IPS-20b (cell line): Measurements from ENCODE around the gene PCSK7.
"Not testable (repeated sequence)": the region's sequence is repeated elsewhere in the genome, so short reads cannot be mapped to it uniquely, and the experiment has no call there.

ENCODE experiments used
- H3K27ac ChIP-seq: one replicate; pipeline ENCODE4 v1.5.1; 2013; ENCODE audit warnings: low read length
- H3K27me3 ChIP-seq: 2 replicates; pipeline ENCODE4 v1.6.1; 2013; ENCODE audit warnings: mild to moderate bottlenecking, low read length, inconsistent platforms; ENCODE audit not compliant: insufficient read depth
- H3K36me3 ChIP-seq: 2 replicates; pipeline ENCODE4 v1.6.1; 2013; ENCODE audit warnings: low read depth, mild to moderate bottlenecking, inconsistent platforms, low read length, moderate library complexity; ENCODE audit not compliant: insufficient read depth
- H3K4me1 ChIP-seq: 2 replicates; pipeline ENCODE4 v1.6.1; 2013; ENCODE audit warnings: mild to moderate bottlenecking, control low read depth, inconsistent platforms, low read length, moderate library complexity; ENCODE audit not compliant: insufficient read depth
- H3K4me3 ChIP-seq: 2 replicates; pipeline ENCODE4 v1.5.1; 2013; ENCODE audit warnings: mild to moderate bottlenecking, low read length, inconsistent platforms
- H3K9ac ChIP-seq: 2 replicates; pipeline ENCODE4 v1.6.1; 2013; ENCODE audit warnings: low read depth, mild to moderate bottlenecking, inconsistent platforms, low read length, moderate library complexity
- H3K9me3 ChIP-seq: 2 replicates; pipeline ENCODE4 v1.6.1; 2013; ENCODE audit warnings: mild to moderate bottlenecking, low read depth, low read length, inconsistent platforms; ENCODE audit not compliant: insufficient read depth

PCSK7 gene

DNA sequence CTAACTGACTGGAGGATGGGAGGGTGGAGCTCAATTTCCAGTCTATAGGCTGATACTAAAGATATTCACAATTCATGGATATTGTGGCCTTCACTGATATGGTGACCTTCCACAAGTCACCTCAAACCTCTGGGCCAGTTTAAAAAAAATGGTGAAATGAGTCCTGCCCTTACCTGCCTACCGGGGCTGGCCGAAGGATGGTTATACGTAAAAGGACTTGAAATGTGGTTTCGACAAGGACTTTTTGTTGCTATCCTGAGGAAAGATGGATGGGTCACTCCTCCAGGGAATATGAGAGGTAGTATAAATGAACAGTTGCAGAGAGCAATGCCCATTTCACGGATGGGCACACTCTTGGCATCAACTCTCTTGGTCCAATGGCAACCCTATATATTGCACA is 24.4 kb downstream of the PCSK7 start:
- not testable (repeated sequence) for H3K4me1 ChIP-seq, H3K27ac ChIP-seq, H3K4me3 ChIP-seq, H3K9ac ChIP-seq, H3K9me3 ChIP-seq, H3K27me3 ChIP-seq
- peaks cover 30% of the 10 kb centered on the region for H3K36me3 ChIP-seq

DNA sequence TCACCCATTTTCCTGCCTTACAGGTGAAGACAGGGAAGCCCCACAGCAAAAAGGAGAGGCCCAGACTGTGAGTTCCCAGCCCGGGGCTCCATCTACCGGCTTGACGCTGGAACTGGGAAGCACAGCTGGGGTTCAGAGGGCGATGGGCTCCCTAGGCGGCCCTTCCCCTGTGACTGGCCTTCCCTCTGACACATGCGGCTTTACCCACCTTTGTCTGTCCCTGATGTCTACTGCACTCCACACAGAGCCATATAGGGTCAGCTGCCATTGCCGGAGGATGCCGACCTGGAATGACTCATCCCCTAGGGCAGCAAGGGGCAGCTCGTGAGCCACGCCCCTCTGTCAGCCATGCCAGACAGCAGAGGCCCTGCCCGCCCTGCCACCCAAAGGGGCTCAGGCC is 25.0 kb downstream of the PCSK7 start:
- H3K27me3 ChIP-seq, H3K9ac ChIP-seq, H3K4me1 ChIP-seq, H3K4me3 ChIP-seq, H3K27ac ChIP-seq, H3K9me3 ChIP-seq: not testable (repeated sequence)
- H3K36me3 ChIP-seq, result peaks cover 33% of the 10 kb centered on the region

DNA sequence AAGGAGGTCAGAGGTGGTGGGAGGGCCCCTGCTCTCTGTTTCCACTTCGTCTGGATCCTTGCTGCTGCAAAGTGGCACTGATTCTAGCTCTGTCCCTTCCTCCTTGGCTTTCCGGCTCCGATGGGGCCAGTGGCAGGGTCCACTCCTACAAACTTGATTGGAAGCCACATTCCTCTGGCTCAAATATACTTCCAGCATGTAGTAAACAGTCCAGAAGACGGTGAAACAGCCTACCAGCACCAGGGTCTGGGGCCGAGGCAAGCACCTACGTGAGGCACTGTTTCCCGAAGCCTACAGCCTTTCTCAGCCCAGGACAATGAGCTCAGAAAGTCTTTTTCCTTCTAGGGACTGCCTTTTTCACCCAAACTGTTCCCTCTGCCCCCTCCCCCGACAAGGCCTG is 25.8 kb downstream of the PCSK7 start:
- not testable (repeated sequence) for H3K27me3 ChIP-seq, H3K9ac ChIP-seq, H3K9me3 ChIP-seq, H3K4me3 ChIP-seq, H3K4me1 ChIP-seq, H3K27ac ChIP-seq
- H3K36me3 ChIP-seq, result peaks cover 33% of the 10 kb centered on the region

DNA sequence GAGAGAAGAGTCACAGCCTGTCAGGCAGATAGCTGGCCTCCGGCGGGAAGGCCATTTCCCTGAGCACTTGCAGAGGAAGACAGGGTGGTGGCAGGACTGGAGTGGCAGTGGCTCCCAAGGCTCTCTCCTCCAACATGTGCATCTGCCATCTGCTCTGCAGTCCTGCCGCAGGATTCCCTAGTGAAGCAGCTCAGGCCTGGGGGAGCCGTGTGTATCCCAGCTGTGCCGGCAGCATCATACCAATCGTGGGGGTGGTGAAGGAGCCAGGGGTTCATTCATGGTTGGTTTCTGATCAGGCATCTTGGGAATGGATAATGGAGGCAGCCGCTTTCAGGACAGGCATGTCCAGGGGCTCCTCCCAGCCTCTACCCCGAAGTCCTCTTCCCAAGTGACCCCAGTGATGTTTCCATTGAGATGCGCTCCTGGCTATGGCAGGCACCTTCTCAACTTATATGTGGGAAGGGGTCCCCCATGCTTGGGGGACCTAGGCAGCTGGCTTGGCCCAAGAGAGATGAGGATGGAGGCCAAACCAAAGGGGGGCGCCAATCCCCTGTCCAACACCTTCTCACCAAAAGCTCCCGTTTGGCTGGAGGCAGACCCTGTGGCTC is 26.6 kb downstream of the PCSK7 start:
- Histone ChIP-seq H3K4me3 (no peak overlapping the region), H3K4me1 (peaks cover 7% of the 10 kb centered on the region), H3K9me3 (no peaks in the 10 kb centered on the region), H3K27ac (no peak overlapping the region), H3K27me3 (no peaks in the 10 kb centered on the region), H3K36me3 (peaks cover 33% of the 10 kb centered on the region), H3K9ac (no peak overlapping the region)

DNA sequence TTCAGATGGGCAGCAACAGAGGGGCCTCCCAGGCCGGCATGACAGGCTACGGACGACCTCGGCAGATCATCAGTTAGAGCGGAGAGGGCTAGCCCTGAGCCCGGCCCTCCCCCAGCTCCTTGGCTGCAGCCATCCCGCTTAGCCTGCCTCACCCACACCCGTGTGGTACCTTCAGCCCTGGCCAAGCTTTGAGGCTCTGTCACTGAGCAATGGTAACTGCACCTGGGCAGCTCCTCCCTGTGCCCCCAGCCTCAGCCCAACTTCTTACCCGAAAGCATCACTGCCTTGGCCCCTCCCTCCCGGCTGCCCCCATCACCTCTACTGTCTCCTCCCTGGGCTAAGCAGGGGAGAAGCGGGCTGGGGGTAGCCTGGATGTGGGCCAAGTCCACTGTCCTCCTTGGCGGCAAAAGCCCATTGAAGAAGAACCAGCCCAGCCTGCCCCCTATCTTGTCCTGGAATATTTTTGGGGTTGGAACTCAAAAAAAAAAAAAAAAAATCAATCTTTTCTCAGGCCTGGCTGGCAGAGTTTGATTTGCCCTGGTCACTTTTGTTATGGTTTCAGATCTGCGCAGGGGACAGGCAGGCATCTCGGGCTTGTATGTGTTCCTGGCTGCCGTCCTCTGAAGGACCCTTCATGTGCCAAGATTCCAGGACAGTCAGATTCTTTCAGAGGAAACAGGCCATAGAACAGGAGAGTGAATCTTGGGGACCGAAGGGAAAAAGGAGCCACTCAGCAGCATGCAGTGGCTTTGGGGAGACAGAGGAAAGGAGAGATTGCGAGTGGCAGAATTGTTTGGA is 27.4 kb downstream of the PCSK7 start:
- Histone ChIP-seq H3K27ac (no peak overlapping the region), H3K27me3 (no peaks in the 10 kb centered on the region), H3K4me1 (peaks cover 14% of the 10 kb centered on the region), H3K36me3 (peaks cover 33% of the 10 kb centered on the region), H3K4me3 (no peak overlapping the region), H3K9ac (no peak overlapping the region), H3K9me3 (no peaks in the 10 kb centered on the region)

DNA sequence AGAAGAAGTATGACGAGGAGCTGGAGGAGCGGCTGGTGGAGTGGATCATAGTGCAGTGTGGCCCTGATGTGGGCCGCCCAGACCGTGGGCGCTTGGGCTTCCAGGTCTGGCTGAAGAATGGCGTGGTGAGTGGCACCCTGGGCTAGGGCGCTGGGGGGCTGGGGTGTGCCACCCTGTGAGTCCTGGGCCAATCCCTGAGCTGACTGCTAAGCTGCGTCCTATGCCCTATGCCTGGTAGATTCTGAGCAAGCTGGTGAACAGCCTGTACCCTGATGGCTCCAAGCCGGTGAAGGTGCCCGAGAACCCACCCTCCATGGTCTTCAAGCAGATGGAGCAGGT is 28.8 kb downstream of the PCSK7 start:
- Histone ChIP-seq H3K9ac (no peak overlapping the region), H3K27ac (no peak overlapping the region), H3K4me3 (no peak overlapping the region), H3K9me3 (no peaks in the 10 kb centered on the region), H3K4me1 (peaks cover 22% of the 10 kb centered on the region), H3K27me3 (no peaks in the 10 kb centered on the region), H3K36me3 (peaks cover 33% of the 10 kb centered on the region)

DNA sequence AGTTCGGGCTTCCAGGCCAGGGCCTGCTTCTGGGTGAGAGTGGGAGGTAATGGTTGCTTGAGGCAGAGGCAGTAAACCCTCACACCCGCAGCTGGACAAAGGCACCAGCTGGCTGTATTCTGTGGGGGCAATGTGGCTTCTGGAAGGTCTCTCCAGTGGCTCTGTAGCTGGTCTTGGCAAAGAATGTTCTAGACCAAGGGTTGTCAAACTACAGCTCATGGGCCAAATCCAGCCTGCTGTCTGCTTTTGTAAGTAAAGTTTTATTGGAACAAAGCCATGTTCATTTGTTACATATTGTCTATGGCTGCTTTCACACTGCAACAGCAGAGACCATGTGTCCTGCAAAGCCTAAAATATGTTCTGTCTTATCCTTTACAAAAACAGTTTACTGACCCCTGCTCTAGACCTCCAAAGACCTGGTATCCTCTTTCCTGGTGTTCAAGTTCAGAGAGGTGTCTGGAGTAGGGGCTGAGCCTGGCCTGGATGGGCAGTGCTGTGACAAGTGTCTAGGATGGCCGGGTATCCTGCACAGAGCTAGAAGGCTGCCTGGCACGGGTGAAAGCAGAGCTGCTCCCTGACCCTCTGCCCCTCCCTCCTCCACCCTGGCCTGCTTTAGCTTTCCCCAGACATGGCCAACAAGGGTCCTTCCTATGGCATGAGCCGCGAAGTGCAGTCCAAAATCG is 29.3 kb downstream of the PCSK7 start:
- H3K9me3 ChIP-seq, result no peaks in the 10 kb centered on the region
- no peaks in the 10 kb centered on the region for H3K27me3 ChIP-seq
- peaks cover 25% of the 10 kb centered on the region for H3K4me1 ChIP-seq
- H3K36me3 ChIP-seq, result peaks cover 33% of the 10 kb centered on the region
- no peak overlapping the region for H3K27ac ChIP-seq
- H3K9ac ChIP-seq, result no peak overlapping the region
- no peak overlapping the region for H3K4me3 ChIP-seq

DNA sequence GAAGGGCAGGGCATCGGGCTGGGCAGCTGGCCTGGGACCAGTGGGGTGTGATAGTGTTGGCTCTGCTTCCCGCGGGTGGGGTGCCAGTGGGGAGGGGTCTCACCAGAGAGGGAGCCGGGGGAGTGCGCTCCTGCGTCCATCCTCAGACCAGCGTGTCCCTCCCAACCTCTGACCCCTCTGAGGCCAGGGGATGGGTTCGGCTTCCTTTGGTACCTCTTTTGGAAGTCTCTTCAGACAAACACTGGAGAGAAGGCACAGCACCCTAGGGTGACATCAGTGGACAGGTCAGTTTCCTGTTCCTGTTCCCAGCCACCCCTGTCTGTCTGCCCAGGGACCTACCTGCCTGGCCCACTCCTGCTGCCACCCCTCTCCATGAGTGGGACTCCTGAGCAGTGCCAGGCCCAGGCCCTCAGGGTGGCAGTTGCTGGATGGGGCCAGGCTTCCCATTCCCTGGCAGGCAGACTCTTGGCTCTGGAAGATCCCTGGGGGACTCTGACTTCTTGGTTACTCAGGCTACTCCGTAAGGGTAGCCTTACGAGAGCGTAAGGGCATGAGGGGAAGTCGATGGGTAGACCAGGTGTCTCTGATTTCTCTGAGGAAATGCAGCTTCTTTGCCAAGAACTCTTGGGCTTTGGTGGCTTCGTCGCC is 30.1 kb downstream of the PCSK7 start:
- Histone ChIP-seq H3K36me3 (peaks cover 33% of the 10 kb centered on the region), H3K9ac (peak overlapping the region; percentile 95; the same call in 1 of the 2 replicates), H3K9me3 (no peaks in the 10 kb centered on the region), H3K27ac (no peak overlapping the region), H3K27me3 (no peaks in the 10 kb centered on the region), H3K4me3 (peak overlapping the region; percentile 87; the same call in 1 of the 2 replicates), H3K4me1 (peaks cover 25% of the 10 kb centered on the region)

DNA sequence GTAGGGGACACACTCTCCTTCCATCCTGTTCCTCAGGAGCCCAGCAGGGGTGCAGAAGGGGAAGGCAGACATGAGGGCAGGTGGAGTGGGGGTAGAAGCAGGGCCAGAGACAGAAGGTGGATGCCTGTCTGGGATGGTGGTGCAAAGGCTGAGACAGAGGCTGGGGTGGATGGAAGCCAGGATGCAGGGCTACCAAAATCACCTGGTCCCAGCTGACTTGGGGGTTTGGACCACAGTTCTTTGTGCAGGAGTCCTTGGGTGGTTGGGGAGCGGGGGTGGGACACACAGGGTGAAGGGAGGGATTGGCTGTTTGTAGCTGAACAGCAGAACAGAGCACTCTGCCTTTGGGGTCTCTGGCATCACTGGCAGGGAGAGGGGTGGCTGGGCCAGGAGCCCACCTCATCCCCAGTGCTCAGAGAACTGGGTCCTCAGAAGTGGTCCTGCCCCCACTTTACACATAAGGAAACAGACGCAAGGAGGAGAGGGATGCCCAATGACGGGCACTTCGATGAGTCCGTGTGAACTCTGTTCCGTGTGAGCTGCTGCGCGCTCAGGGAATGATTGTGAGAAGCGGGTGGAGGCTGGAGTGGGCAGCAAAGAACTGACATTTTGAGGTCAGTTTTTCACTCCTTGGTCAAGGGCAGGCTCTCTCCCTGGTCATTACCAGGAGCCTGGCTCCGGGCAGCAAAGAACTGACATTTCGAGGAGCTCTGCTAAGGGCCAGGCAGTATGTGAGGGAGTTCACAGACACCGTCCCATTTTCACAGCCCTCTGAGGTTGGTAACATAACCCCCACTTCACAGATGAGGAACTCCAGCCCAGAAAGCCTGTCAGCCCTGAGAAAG is 30.8 kb downstream of the PCSK7 start:
- Histone ChIP-seq H3K36me3 (peaks cover 35% of the 10 kb centered on the region), H3K27me3 (no peaks in the 10 kb centered on the region), H3K27ac (no peak overlapping the region), H3K4me1 (peaks cover 25% of the 10 kb centered on the region), H3K4me3 (peak overlapping the region; percentile 87), H3K9me3 (no peaks in the 10 kb centered on the region), H3K9ac (peak overlapping the region; percentile 95; the same call in 1 of the 2 replicates)

DNA sequence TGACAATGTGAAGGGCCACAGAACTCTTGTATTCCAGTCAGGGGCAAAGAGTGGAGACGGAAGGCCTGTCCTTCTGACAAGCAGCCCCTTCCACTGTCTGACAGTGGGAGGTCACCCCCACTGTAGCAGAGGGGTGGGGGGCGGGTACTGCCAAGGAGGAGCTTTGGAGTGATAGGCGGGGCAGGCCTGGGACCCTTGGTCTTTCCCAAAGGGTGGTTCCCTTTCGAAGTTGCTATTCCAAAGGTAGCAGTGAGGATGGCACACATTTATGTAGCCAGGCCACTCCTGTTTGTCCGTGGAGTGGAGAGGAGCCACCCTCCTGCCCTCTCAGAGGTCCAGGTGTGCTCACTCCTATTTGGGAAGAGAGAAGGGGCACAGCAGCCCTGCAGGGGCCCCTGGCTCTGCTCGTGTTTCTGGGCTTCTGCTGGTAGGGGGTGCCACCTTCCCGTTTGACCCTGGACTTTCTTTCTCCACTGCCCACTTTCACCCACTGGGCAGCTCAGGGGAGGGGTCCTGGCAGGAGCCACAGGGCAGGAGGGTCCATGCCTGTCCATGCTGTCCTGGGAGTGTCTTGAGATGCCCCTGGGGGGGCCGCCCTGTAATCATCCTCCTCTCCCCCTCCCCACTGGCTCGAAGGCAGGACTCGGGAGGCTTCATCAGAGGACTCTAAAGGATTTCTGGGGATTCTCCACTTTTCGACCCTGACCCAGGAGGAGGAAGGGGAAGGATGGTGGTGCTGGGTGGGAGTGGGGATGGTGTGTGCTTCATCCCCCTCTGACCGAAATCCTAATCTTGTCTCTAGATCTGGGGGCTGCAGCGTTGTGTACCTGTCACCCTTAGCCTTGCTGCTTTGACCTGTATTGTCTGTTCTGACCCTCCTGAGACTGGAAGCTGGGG is 31.7 kb downstream of the PCSK7 start:
- H3K4me1 ChIP-seq, result peaks cover 25% of the 10 kb centered on the region
- peaks cover 36% of the 10 kb centered on the region for H3K36me3 ChIP-seq
- H3K27me3 ChIP-seq, result no peaks in the 10 kb centered on the region
- H3K9ac ChIP-seq, result peak overlapping the region; percentile 95
- peak overlapping the region; percentile 87 for H3K4me3 ChIP-seq
- H3K9me3 ChIP-seq, result no peaks in the 10 kb centered on the region
- H3K27ac ChIP-seq, result peak overlapping the region; percentile 62
